ENCODE measurements around the gene C16orf54. TPM values are rescaled to one million over a fixed set of nuclear protein-coding genes. Genes with fewer than 3 reads are reported as not detected.
A peak's percentile ranks its signal among the peaks of the same experiment; 100 is the strongest.
"Not testable (repeated sequence)": the region's sequence is repeated elsewhere in the genome, so short reads cannot be mapped to it uniquely, and the experiment has no call there.

C16orf54 gene
- under 1 TPM; 0.33 to 0.55 TPM for polyA plus RNA-seq

- Histone ChIP-seq H3K36me3 (ENCODE audit: control insufficient read depth in 2 of 2, insufficient read depth in 2 of 2, low read length in 1 of 2) (no peaks in the 10 kb centered on the region), H3K4me1 (ENCODE audit: control insufficient read depth in 2 of 2, insufficient read depth in 2 of 2, low read length in 1 of 2) (no peaks in the 10 kb centered on the region), H3K9me3 (ENCODE audit: control insufficient read depth in 2 of 2, insufficient read depth in 1 of 2, low read depth in 1 of 2, low read length in 1 of 2) (no peaks in the 10 kb centered on the region), H3K27me3 (ENCODE audit: control insufficient read depth in 1 of 2, insufficient read depth in 2 of 2, low read length in 2 of 2) (no peaks in the 10 kb centered on the region), H3K4me3 (ENCODE audit: low read depth in 1 of 2, low read length in 2 of 2) (peak within 1 kb of the TSS; percentile 29 to 54), H3K27ac (ENCODE audit: low read depth in 2 of 2, low read length in 1 of 2) (peak within 1 kb of the TSS; percentile 0 to 22)
- WGBS, 2 donors, result 67 to 74% methylated on average over 12 of the region's 12 CpGs
Observed at GRCh38 chr16:29745853-29746345, at the start of gene C16orf54. C16orf54 (minus strand) TSS chr16:29745990; CDS start chr16:29744951, 1,039 bp downstream.

- Histone ChIP-seq H3K27ac (ENCODE audit: low read depth in 2 of 2, low read length in 1 of 2) (no peak overlapping the region), H3K27me3 (ENCODE audit: control insufficient read depth in 1 of 2, insufficient read depth in 2 of 2, low read length in 2 of 2) (no peaks in the 10 kb centered on the region), H3K4me1 (ENCODE audit: control insufficient read depth in 2 of 2, insufficient read depth in 2 of 2, low read length in 1 of 2) (peaks cover 0 to 6% of the 10 kb centered on the region in 2 donors), H3K36me3 (ENCODE audit: control insufficient read depth in 2 of 2, insufficient read depth in 2 of 2, low read length in 1 of 2) (peaks cover 9 to 13% of the 10 kb centered on the region in 2 donors), H3K4me3 (ENCODE audit: low read depth in 1 of 2, low read length in 2 of 2) (no peak overlapping the region), H3K9me3 (ENCODE audit: control insufficient read depth in 2 of 2, insufficient read depth in 1 of 2, low read depth in 1 of 2, low read length in 1 of 2) (no peaks in the 10 kb centered on the region)
- WGBS, 2 donors, result 97 to 99% methylated on average over 3 of the region's 3 CpGs
Observed at GRCh38 chr16:29794231-29794710, 48.5 kb upstream of the C16orf54 start.

GRCh38 chr16:29793153-29793552, 47.4 kb upstream of the C16orf54 start:
- not testable (repeated sequence) for H3K4me1 ChIP-seq (ENCODE audit: control insufficient read depth in 2 of 2, insufficient read depth in 2 of 2, low read length in 1 of 2); H3K36me3 ChIP-seq (ENCODE audit: control insufficient read depth in 2 of 2, insufficient read depth in 2 of 2, low read length in 1 of 2); H3K27ac ChIP-seq (ENCODE audit: low read depth in 2 of 2, low read length in 1 of 2)

GRCh38 chr16:29791845-29792807, 46.3 kb upstream of the C16orf54 start:
- no peaks in the 10 kb centered on the region for H3K27me3 ChIP-seq (ENCODE audit: control insufficient read depth in 1 of 2, insufficient read depth in 2 of 2, low read length in 2 of 2)
- WGBS, 2 donors, result 56 to 59% methylated on average over 9 of the region's 9 CpGs
- H3K9me3 ChIP-seq (ENCODE audit: control insufficient read depth in 2 of 2, insufficient read depth in 1 of 2, low read depth in 1 of 2, low read length in 1 of 2), result no peaks in the 10 kb centered on the region
- no peak overlapping the region for H3K27ac ChIP-seq (ENCODE audit: low read depth in 2 of 2, low read length in 1 of 2)
- peak overlapping the region in 1 of 2 donors; percentile 65 for H3K4me3 ChIP-seq (ENCODE audit: low read depth in 1 of 2, low read length in 2 of 2)
- peaks cover 0 to 7% of the 10 kb centered on the region in 2 donors for H3K36me3 ChIP-seq (ENCODE audit: control insufficient read depth in 2 of 2, insufficient read depth in 2 of 2, low read length in 1 of 2)
- peaks cover 0 to 6% of the 10 kb centered on the region in 2 donors for H3K4me1 ChIP-seq (ENCODE audit: control insufficient read depth in 2 of 2, insufficient read depth in 2 of 2, low read length in 1 of 2)

More at GRCh38 chr16:29793153-29793552, 47.4 kb upstream of the C16orf54 start:
- WGBS, 2 donors, result 91% methylated on average over 18 of the region's 18 CpGs
- H3K27me3 ChIP-seq (ENCODE audit: control insufficient read depth in 1 of 2, insufficient read depth in 2 of 2, low read length in 2 of 2); H3K9me3 ChIP-seq (ENCODE audit: control insufficient read depth in 2 of 2, insufficient read depth in 1 of 2, low read depth in 1 of 2, low read length in 1 of 2); H3K4me3 ChIP-seq (ENCODE audit: low read depth in 1 of 2, low read length in 2 of 2): not testable (repeated sequence)

- 1 to 2% methylated on average over 30 to 31 of the region's 31 CpGs for WGBS, 2 donors
- H3K4me1 ChIP-seq (ENCODE audit: control insufficient read depth in 2 of 2, insufficient read depth in 2 of 2, low read length in 1 of 2), result peaks cover 0 to 6% of the 10 kb centered on the region in 2 donors
- H3K9me3 ChIP-seq (ENCODE audit: control insufficient read depth in 2 of 2, insufficient read depth in 1 of 2, low read depth in 1 of 2, low read length in 1 of 2), result no peaks in the 10 kb centered on the region
- H3K36me3 ChIP-seq (ENCODE audit: control insufficient read depth in 2 of 2, insufficient read depth in 2 of 2, low read length in 1 of 2), result no peaks in the 10 kb centered on the region
- no peaks in the 10 kb centered on the region for H3K27me3 ChIP-seq (ENCODE audit: control insufficient read depth in 1 of 2, insufficient read depth in 2 of 2, low read length in 2 of 2)
- peak overlapping the region; percentile 61 to 63 for H3K27ac ChIP-seq (ENCODE audit: low read depth in 2 of 2, low read length in 1 of 2)
- peak overlapping the region; percentile 65 to 73 for H3K4me3 ChIP-seq (ENCODE audit: low read depth in 1 of 2, low read length in 2 of 2)
Observed at GRCh38 chr16:29790949-29791844, 45.4 kb upstream of the C16orf54 start.

GRCh38 chr16:29790183-29790948, 44.6 kb upstream of the C16orf54 start, which contains the start of gene KIF22:
KIF22 (plus strand) TSS chr16:29790751; CDS start chr16:29790760, 9 bp downstream.
- Histone ChIP-seq H3K4me1 (ENCODE audit: control insufficient read depth in 2 of 2, insufficient read depth in 2 of 2, low read length in 1 of 2) (peaks cover 0 to 6% of the 10 kb centered on the region in 2 donors), H3K9me3 (ENCODE audit: control insufficient read depth in 2 of 2, insufficient read depth in 1 of 2, low read depth in 1 of 2, low read length in 1 of 2) (no peaks in the 10 kb centered on the region), H3K27ac (ENCODE audit: low read depth in 2 of 2, low read length in 1 of 2) (peak within 1 kb of the TSS; percentile 87 to 89), H3K27me3 (ENCODE audit: control insufficient read depth in 1 of 2, insufficient read depth in 2 of 2, low read length in 2 of 2) (no peaks in the 10 kb centered on the region), H3K4me3 (ENCODE audit: low read depth in 1 of 2, low read length in 2 of 2) (peak within 1 kb of the TSS; percentile 65 to 73), H3K36me3 (ENCODE audit: control insufficient read depth in 2 of 2, insufficient read depth in 2 of 2, low read length in 1 of 2) (no peaks in the 10 kb centered on the region)
- 0 to 1% methylated on average over 63 to 67 of the region's 67 CpGs for WGBS, 2 donors

- Histone ChIP-seq H3K4me1 (ENCODE audit: control insufficient read depth in 2 of 2, insufficient read depth in 2 of 2, low read length in 1 of 2) (peaks cover 0 to 10% of the 10 kb centered on the region in 2 donors), H3K27me3 (ENCODE audit: control insufficient read depth in 1 of 2, insufficient read depth in 2 of 2, low read length in 2 of 2) (no peaks in the 10 kb centered on the region), H3K27ac (ENCODE audit: low read depth in 2 of 2, low read length in 1 of 2) (peak overlapping the region; percentile 87 to 89), H3K9me3 (ENCODE audit: control insufficient read depth in 2 of 2, insufficient read depth in 1 of 2, low read depth in 1 of 2, low read length in 1 of 2) (no peaks in the 10 kb centered on the region), H3K4me3 (ENCODE audit: low read depth in 1 of 2, low read length in 2 of 2) (peak overlapping the region; percentile 65 to 73), H3K36me3 (ENCODE audit: control insufficient read depth in 2 of 2, insufficient read depth in 2 of 2, low read length in 1 of 2) (no peaks in the 10 kb centered on the region)
- WGBS, 2 donors, result 55 to 59% methylated on average over 20 of the region's 20 CpGs
Observed at GRCh38 chr16:29789775-29790182, 44.0 kb upstream of the C16orf54 start.

GRCh38 chr16:29787155-29787554, 41.4 kb upstream of the C16orf54 start:
- H3K27ac ChIP-seq (ENCODE audit: low read depth in 2 of 2, low read length in 1 of 2); H3K27me3 ChIP-seq (ENCODE audit: control insufficient read depth in 1 of 2, insufficient read depth in 2 of 2, low read length in 2 of 2); H3K36me3 ChIP-seq (ENCODE audit: control insufficient read depth in 2 of 2, insufficient read depth in 2 of 2, low read length in 1 of 2); H3K9me3 ChIP-seq (ENCODE audit: control insufficient read depth in 2 of 2, insufficient read depth in 1 of 2, low read depth in 1 of 2, low read length in 1 of 2); H3K4me3 ChIP-seq (ENCODE audit: low read depth in 1 of 2, low read length in 2 of 2): not testable (repeated sequence)
- peaks cover 0 to 10% of the 10 kb centered on the region in 2 donors for H3K4me1 ChIP-seq (ENCODE audit: control insufficient read depth in 2 of 2, insufficient read depth in 2 of 2, low read length in 1 of 2)
- WGBS, 2 donors, result 82 to 83% methylated on average over 4 of the region's 4 CpGs

All from esophagus (tissue), 2 donors.